SU-DHL-6 (cell line): ENCODE results near the gene GOLGA3.

ENCODE experiments used
- H2AFZ ChIP-seq: fragments of 200-600 bp; sonication (generic); 2 replicates; pipeline ENCODE4 v1.6.1; 2014; ENCODE audit warnings: low read depth, mild to moderate bottlenecking, moderate library complexity, mixed read lengths, antibody characterized with exemption, low read length; ENCODE audit not compliant: severe bottlenecking
- H3F3A ChIP-seq: fragments of 200-600 bp; shearing (Covaris generic); 2 replicates; pipeline ENCODE4 v1.6.0; 2016; ENCODE audit warnings: antibody characterized with exemption, mild to moderate bottlenecking; ENCODE audit not compliant: insufficient read depth
- H3K27ac ChIP-seq: fragments of 200-600 bp; sonication (generic); 2 replicates; pipeline ENCODE4 v1.5.1; 2016; ENCODE audit warnings: low read depth, mild to moderate bottlenecking, low read length, moderate library complexity, mixed read lengths
- H3K27me3 ChIP-seq: fragments of 200-600 bp; sonication (generic), shearing (Covaris generic); 2 replicates; pipeline ENCODE4 v1.6.0; 2014; ENCODE audit warnings: mild to moderate bottlenecking, low read length
- H3K36me3 ChIP-seq: fragments of 200-600 bp; sonication (generic); 2 replicates; pipeline ENCODE4 v1.6.1; 2014; ENCODE audit warnings: mild to moderate bottlenecking, low read length, mixed read lengths
- H3K4me2 ChIP-seq: fragments of 300-600, 200-600 bp; shearing (Covaris generic), sonication (generic); 2 replicates; pipeline ENCODE4 v1.6.0; 2014; ENCODE audit warnings: low read length, low read depth, mild to moderate bottlenecking; ENCODE audit not compliant: poor library complexity, severe bottlenecking
- H3K4me3 ChIP-seq: fragments of 200-600 bp; sonication (generic); 2 replicates; pipeline ENCODE4 v1.5.1; 2014; ENCODE audit warnings: antibody characterized with exemption, low read length, mild to moderate bottlenecking, mixed read lengths; ENCODE audit not compliant: insufficient read depth, poor library complexity, severe bottlenecking
- H3K79me2 ChIP-seq: fragments of 200-600 bp; sonication (generic); 2 replicates; pipeline ENCODE4 v1.6.1; 2014; ENCODE audit warnings: mild to moderate bottlenecking, low read length, moderate library complexity; ENCODE audit not compliant: insufficient read depth
- H3K9ac ChIP-seq: fragments of 200-600 bp; sonication (generic); 2 replicates; pipeline ENCODE4 v1.7.0; 2014; ENCODE audit warnings: mild to moderate bottlenecking, low read length
- H3K9me2 ChIP-seq: fragments of 200-600 bp; sonication (generic); replicated peaks from 2 replicates; pipeline ENCODE4 v1.6.1; 2014; ENCODE audit warnings: low read length; ENCODE audit not compliant: insufficient read depth
- H3K9me3 ChIP-seq: fragments of 200-600 bp; sonication (generic); 2 replicates; pipeline ENCODE4 v1.6.1; 2014; ENCODE audit warnings: low read length, mixed read lengths; ENCODE audit not compliant: insufficient read depth
- H4K20me1 ChIP-seq: fragments of 200-600 bp; sonication (generic); 2 replicates; pipeline ENCODE4 v1.6.1; 2014; ENCODE audit warnings: low read depth, mild to moderate bottlenecking, antibody characterized with exemption, low read length, moderate library complexity, mixed read lengths
- EZH2phosphoT487 ChIP-seq: fragments of 200-600 bp; sonication (generic), shearing (Covaris generic); conservative IDR thresholded peaks from 2 replicates; pipeline ENCODE4 v1.6.1; 2018; ENCODE audit warnings: mild to moderate bottlenecking, antibody characterized with exemption, low read length, moderate library complexity, mixed read lengths
- TF ChIP-seq, protein P1 (sequence below): fragments of 200-600 bp; sonication (generic); IDR thresholded peaks from one replicate; pipeline ENCODE4 v1.5.1; 2017; ENCODE audit warnings: antibody characterized with exemption, mild to moderate bottlenecking, low read length, moderate library complexity; ENCODE audit not compliant: insufficient read depth, poor library complexity, severe bottlenecking

Gene GOLGA3

DNA sequence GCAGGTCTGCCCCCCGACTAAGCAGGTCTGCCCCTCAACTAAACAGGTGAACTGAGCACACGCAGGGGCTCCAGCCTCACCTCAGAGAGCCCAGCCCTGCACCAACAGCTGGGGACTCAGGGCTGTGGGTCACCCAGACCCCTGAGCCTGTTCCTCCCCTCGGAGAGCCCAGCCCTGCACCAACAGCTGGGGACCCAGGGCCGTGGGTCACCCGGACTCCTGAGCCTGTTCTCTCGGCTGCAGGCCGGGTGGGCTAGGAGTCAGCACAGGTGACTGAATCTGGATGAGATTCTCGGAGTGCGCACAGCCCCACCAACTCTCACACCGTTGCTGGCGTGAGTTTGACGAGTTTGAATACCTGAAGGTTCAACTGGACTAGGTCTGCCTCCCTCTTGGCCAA, 46.7 kb downstream of the GOLGA3 start:
- Histone ChIP-seq H3K79me2 (no peaks in the 10 kb centered on the region), H3K4me3 (no peak overlapping the region), H3K9me3 (no peaks in the 10 kb centered on the region), H3K9ac (no peak overlapping the region), H3K9me2 (no peaks in the 10 kb centered on the region), H3K27ac (no peak overlapping the region), H3K4me2 (no peak overlapping the region), H3K36me3 (no peaks in the 10 kb centered on the region), H2AFZ (no peak overlapping the region), H3F3A (no peaks in the 10 kb centered on the region), H3K27me3 (no peaks in the 10 kb centered on the region), H4K20me1 (no peaks in the 10 kb centered on the region)
- TF ChIP-seq, protein P1, sequence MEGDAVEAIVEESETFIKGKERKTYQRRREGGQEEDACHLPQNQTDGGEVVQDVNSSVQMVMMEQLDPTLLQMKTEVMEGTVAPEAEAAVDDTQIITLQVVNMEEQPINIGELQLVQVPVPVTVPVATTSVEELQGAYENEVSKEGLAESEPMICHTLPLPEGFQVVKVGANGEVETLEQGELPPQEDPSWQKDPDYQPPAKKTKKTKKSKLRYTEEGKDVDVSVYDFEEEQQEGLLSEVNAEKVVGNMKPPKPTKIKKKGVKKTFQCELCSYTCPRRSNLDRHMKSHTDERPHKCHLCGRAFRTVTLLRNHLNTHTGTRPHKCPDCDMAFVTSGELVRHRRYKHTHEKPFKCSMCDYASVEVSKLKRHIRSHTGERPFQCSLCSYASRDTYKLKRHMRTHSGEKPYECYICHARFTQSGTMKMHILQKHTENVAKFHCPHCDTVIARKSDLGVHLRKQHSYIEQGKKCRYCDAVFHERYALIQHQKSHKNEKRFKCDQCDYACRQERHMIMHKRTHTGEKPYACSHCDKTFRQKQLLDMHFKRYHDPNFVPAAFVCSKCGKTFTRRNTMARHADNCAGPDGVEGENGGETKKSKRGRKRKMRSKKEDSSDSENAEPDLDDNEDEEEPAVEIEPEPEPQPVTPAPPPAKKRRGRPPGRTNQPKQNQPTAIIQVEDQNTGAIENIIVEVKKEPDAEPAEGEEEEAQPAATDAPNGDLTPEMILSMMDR = no peak
- no peak for TF ChIP-seq EZH2phosphoT487

DNA sequence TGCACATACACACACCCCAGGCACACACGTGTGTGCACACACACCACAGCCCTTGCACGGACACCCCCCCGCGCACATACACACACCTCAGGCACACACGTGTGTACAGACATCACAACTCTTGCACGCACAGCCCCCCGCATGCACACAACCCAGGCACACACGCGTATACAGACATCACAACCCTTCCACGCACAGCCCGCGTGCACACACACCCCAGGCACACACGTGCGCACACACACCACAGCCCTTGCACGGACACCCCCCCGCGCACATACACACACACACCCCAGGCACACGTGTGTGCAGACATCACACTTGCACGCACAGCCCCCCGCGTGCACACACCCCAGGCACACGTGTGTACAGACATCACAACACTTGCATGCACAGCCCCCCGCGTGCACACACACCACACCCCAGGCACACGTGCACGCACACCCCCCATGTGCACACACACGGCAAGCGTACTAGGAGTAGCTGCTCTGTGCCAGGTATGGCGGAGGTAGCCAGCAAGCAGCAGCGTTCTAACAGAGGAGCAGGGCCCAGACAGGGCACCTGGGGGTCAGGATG, 48.8 kb downstream of the GOLGA3 start:
- Histone ChIP-seq H3K4me3 (no peak overlapping the region), H3K4me2 (no peak overlapping the region), H2AFZ (no peak overlapping the region), H4K20me1 (no peaks in the 10 kb centered on the region), H3K9ac (no peak overlapping the region), H3K9me2 (no peaks in the 10 kb centered on the region), H3K27ac (no peak overlapping the region), H3F3A (no peaks in the 10 kb centered on the region), H3K9me3 (no peaks in the 10 kb centered on the region), H3K27me3 (no peaks in the 10 kb centered on the region), H3K36me3 (no peaks in the 10 kb centered on the region), H3K79me2 (no peaks in the 10 kb centered on the region)
- TF ChIP-seq, protein P1 = no peak
- TF ChIP-seq EZH2phosphoT487 = no peak

DNA sequence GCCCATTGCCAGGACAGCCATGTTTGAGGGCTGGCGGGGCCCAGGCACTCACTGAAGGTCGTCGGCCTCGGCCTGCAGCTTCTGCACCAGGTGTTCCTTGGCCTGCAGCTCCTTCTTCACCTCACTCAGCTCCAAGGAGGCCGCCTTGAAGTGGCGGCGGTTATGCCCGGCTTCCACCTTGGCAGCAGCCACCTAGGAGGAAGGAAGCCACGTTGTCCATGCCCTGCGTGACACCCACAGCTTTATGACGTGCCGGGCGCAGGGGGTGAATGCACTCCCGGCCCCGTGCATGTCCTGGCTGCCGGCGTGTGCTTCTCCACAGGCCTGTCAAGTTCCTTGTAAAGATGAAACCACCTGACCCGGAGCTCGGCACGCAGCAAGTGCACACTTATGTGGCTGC, 51.1 kb downstream of the GOLGA3 start:
- Histone ChIP-seq H4K20me1 (no peaks in the 10 kb centered on the region), H3K27ac (no peak overlapping the region), H3K4me3 (no peak overlapping the region), H3K9ac (no peak overlapping the region), H3K4me2 (no peak overlapping the region), H3K36me3 (no peaks in the 10 kb centered on the region), H3F3A (peaks cover 3% of the 10 kb centered on the region; the same call in 1 of the 2 replicates), H3K9me3 (no peaks in the 10 kb centered on the region), H3K9me2 (no peaks in the 10 kb centered on the region), H3K79me2 (no peaks in the 10 kb centered on the region), H3K27me3 (no peaks in the 10 kb centered on the region), H2AFZ (no peak overlapping the region)
- TF ChIP-seq, protein P1 = no peak
- TF ChIP-seq EZH2phosphoT487 = no peak
